Astrocyte (in vitro differentiated cells and primary cell): ENCODE data around the gene FAM174B. TPM values are rescaled to one million over a fixed set of nuclear protein-coding genes. Genes with fewer than 3 reads are reported as not detected.

Experiments used
- DNase-seq: peaks from one replicate; pipeline ENCODE4 v3.0.0-alpha.2; 2010; ENCODE audit warnings: low read depth
- FAIRE-seq: peaks from 2 replicates; lab custom pipeline; 2011; peaks lifted over from hg19 to GRCh38; lab: Jason Lieb, UNC
- H2AFZ ChIP-seq: 2 replicates; pipeline ENCODE4 v1.6.0; 2012; ENCODE audit warnings: low read depth, low read length, inconsistent platforms
- H3K27ac ChIP-seq: 2 replicates; pipeline ENCODE4 v1.5.1; 2011; ENCODE audit warnings: low read depth, low read length, inconsistent platforms
- H3K27me3 ChIP-seq: 2 replicates; pipeline ENCODE4 v1.6.0; 2011; ENCODE audit warnings: low read length, inconsistent platforms; ENCODE audit not compliant: insufficient read depth
- H3K36me3 ChIP-seq: 2 replicates; pipeline ENCODE4 v1.5.1; 2011; ENCODE audit warnings: low read length, inconsistent platforms; ENCODE audit not compliant: insufficient read depth
- H3K4me1 ChIP-seq: 2 replicates; pipeline ENCODE4 v1.5.1; 2011; ENCODE audit warnings: low read length, inconsistent platforms; ENCODE audit not compliant: insufficient read depth
- H3K4me2 ChIP-seq: 2 replicates; pipeline ENCODE4 v1.6.0; 2012; ENCODE audit warnings: low read length, inconsistent platforms
- H3K4me3 ChIP-seq: 2 replicates; pipeline ENCODE4 v1.5.1; 2011; ENCODE audit warnings: low read depth, mild to moderate bottlenecking, low read length, inconsistent platforms; ENCODE audit not compliant: insufficient read depth
- H3K79me2 ChIP-seq: 2 replicates; pipeline ENCODE4 v1.6.0; 2012; ENCODE audit warnings: mild to moderate bottlenecking, low read length, inconsistent platforms; ENCODE audit not compliant: insufficient read depth
- H3K9ac ChIP-seq: 2 replicates; pipeline ENCODE4 v1.6.0; 2012; ENCODE audit warnings: mild to moderate bottlenecking, low read length, inconsistent platforms
- H3K9me3 ChIP-seq: 2 replicates; pipeline ENCODE4 v1.5.1; 2012; ENCODE audit warnings: low read depth, mild to moderate bottlenecking, low read length, inconsistent platforms; ENCODE audit not compliant: insufficient read depth
- H4K20me1 ChIP-seq: 2 replicates; pipeline ENCODE4 v1.6.0; 2012; ENCODE audit warnings: low read length, inconsistent platforms; ENCODE audit not compliant: insufficient read depth
- H3K27ac Mint-ChIP-seq: one replicate; pipeline ENCODE4 v1.8.0; 2021; ENCODE audit warnings: mild to moderate bottlenecking, mixed read lengths; ENCODE audit not compliant: unreplicated experiment
- H3K27me3 Mint-ChIP-seq: one replicate; pipeline ENCODE4 v1.8.0; 2021; ENCODE audit warnings: low read depth, mixed read lengths; ENCODE audit not compliant: unreplicated experiment
- H3K36me3 Mint-ChIP-seq: one replicate; pipeline ENCODE4 v1.8.0; 2021; ENCODE audit warnings: low read depth, mixed read lengths; ENCODE audit not compliant: unreplicated experiment
- H3K4me1 Mint-ChIP-seq: one replicate; pipeline ENCODE4 v1.8.0; 2021; ENCODE audit warnings: low read depth, mixed read lengths; ENCODE audit not compliant: unreplicated experiment
- H3K4me3 Mint-ChIP-seq: one replicate; pipeline ENCODE4 v1.8.0; 2021; ENCODE audit warnings: mild to moderate bottlenecking, moderate library complexity, mixed read lengths; ENCODE audit not compliant: unreplicated experiment
- H3K9me3 Mint-ChIP-seq: one replicate; pipeline ENCODE4 v1.8.0; 2021; ENCODE audit warnings: mild to moderate bottlenecking, mixed read lengths; ENCODE audit not compliant: unreplicated experiment
- EZH2 ChIP-seq: IDR thresholded peaks from 2 replicates; pipeline ENCODE4 v1.6.1; 2012; ENCODE audit warnings: mild to moderate bottlenecking, low read length, inconsistent platforms; ENCODE audit not compliant: insufficient read depth
- total RNA-seq: library from RNA; stranded (reverse); gene quantifications from 2 replicates; pipeline ENCODE4 v1.2.1, GENCODE V29; 2021
- TF ChIP-seq, protein P1 (sequence below): IDR thresholded peaks from 2 replicates; pipeline ENCODE4 v1.5.1; 2011; ENCODE audit warnings: low read depth, mild to moderate bottlenecking, inconsistent platforms, low read length, moderate library complexity; ENCODE audit not compliant: insufficient read depth

Gene FAM174B
- total RNA-seq, 1 donor from 2014 or later = 11.2 TPM

DNA sequence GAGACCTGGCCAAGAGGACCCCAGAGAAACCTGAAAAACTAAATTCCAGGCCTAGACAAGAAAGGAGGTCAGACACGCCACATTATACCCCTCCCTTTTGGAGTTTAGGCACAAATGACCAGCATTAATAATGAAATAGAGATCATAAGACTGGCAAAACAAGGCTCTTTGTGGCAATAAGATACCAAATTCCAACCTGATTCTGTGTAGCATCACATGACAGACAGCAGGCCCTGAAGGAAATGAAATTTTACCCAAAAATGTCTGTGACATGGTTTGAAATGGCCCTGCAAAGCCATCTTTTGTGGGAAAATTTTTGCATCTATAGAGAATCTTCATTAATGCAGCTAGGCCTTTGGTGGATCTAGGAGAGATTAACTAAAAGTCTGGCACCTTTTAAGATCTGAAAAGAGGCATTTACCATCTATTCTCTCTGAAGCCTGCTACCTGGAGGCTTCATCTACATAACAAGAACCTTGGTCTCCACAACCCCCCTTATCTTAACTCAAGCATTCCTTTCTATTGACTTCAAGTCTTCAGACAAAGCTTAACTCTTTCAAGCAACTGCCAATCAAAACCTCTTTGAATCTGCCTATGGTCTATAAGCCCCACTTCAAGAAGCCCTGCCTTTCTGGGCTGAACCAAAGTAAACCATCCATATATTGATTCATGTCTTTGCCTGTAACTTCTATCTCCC, 8.0 kb downstream of the FAM174B start:
- Mint-ChIP-seq H3K4me3 (no peak overlapping the region), H3K9me3 (peaks cover 11% of the 10 kb centered on the region), H3K27me3 (no peaks in the 10 kb centered on the region), H3K4me1 (peaks cover 14% of the 10 kb centered on the region), H3K27ac (no peak overlapping the region), H3K36me3 (peaks cover 4% of the 10 kb centered on the region)
- Histone ChIP-seq H3K27me3 (peaks cover 5% of the 10 kb centered on the region), H3K79me2 (no peaks in the 10 kb centered on the region), H3K4me2 (no peak overlapping the region), H3K4me1 (peaks cover 3% of the 10 kb centered on the region), H2AFZ (no peak overlapping the region), H4K20me1 (peaks cover 5% of the 10 kb centered on the region), H3K27ac (no peak overlapping the region), H3K4me3 (no peak overlapping the region), H3K36me3 (no peaks in the 10 kb centered on the region), H3K9me3 (no peaks in the 10 kb centered on the region), H3K9ac (no peak overlapping the region)
- DNase-seq = no peak
- TF ChIP-seq, protein P1, sequence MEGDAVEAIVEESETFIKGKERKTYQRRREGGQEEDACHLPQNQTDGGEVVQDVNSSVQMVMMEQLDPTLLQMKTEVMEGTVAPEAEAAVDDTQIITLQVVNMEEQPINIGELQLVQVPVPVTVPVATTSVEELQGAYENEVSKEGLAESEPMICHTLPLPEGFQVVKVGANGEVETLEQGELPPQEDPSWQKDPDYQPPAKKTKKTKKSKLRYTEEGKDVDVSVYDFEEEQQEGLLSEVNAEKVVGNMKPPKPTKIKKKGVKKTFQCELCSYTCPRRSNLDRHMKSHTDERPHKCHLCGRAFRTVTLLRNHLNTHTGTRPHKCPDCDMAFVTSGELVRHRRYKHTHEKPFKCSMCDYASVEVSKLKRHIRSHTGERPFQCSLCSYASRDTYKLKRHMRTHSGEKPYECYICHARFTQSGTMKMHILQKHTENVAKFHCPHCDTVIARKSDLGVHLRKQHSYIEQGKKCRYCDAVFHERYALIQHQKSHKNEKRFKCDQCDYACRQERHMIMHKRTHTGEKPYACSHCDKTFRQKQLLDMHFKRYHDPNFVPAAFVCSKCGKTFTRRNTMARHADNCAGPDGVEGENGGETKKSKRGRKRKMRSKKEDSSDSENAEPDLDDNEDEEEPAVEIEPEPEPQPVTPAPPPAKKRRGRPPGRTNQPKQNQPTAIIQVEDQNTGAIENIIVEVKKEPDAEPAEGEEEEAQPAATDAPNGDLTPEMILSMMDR = no peak
- TF ChIP-seq EZH2 = no peak
- no peak for FAIRE-seq

DNA sequence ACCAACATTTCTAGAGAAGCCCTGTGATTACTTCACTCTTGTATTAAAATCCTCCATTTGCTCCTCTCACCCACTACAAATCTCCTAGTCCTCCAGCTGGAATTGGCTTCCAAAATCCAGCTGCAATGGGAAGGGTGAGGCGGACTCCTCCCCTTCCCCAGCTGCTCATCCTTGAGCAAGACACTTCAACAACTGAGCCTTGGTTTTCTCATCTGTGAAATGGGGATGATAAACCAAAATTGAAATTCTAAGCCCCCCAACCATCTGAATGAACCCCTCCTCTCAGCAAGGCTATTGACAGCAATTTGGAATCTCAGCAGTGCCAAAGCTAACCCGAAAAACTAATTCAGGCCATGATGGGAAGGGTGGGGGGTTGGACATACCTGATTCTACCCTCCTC, 9.4 kb downstream of the FAM174B start:
- no peaks in the 10 kb centered on the region for H3K9me3 ChIP-seq
- H3K79me2 ChIP-seq = no peaks in the 10 kb centered on the region
- no peak overlapping the region for H3K9ac ChIP-seq
- DNase-seq (no peak), FAIRE-seq (no peak)
- no peaks in the 10 kb centered on the region for H3K27me3 Mint-ChIP-seq
- H3K27ac Mint-ChIP-seq = no peak overlapping the region
- peaks cover 12% of the 10 kb centered on the region for H3K9me3 Mint-ChIP-seq
- TF ChIP-seq, protein P1 = no peak
- TF ChIP-seq EZH2 = no peak
- H2AFZ ChIP-seq = no peak overlapping the region
- H3K36me3 Mint-ChIP-seq = no peaks in the 10 kb centered on the region
- H3K4me1 Mint-ChIP-seq = peaks cover 10% of the 10 kb centered on the region
- H3K4me3 ChIP-seq = no peak overlapping the region
- H3K4me2 ChIP-seq = no peak overlapping the region
- no peaks in the 10 kb centered on the region for H3K36me3 ChIP-seq
- H3K4me1 ChIP-seq = peaks cover 3% of the 10 kb centered on the region
- H3K27me3 ChIP-seq = peaks cover 5% of the 10 kb centered on the region
- no peak overlapping the region for H3K27ac ChIP-seq
- no peak overlapping the region for H3K4me3 Mint-ChIP-seq
- peaks cover 5% of the 10 kb centered on the region for H4K20me1 ChIP-seq

DNA sequence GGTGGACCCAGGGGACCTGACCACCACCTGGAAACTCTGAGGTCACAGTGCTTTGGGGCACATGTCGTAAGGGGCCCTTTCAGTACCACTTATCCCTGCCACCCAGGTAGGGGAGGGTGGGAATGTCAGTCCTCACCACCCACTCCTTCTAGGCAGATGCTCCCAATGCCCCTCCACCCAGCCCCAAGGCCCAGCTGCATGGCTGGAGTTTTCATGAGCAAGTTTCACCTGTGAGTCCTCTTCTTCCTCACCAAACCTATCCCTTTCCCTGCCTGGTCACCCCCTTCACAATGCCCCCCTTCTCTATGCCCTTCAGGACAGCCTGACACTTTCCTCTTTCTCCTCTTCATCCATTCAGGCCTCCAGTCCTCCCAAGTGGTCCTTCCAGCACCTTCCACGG, 9.8 kb downstream of the FAM174B start:
- H3K4me2 ChIP-seq = no peak overlapping the region
- H3K27me3 ChIP-seq = peaks cover under 1% of the 10 kb centered on the region
- H3K9ac ChIP-seq = no peak overlapping the region
- H3K27me3 Mint-ChIP-seq = no peaks in the 10 kb centered on the region
- no peaks in the 10 kb centered on the region for H3K9me3 ChIP-seq
- no peak overlapping the region for H3K27ac ChIP-seq
- H3K79me2 ChIP-seq = no peaks in the 10 kb centered on the region
- FAIRE-seq (no peak), DNase-seq (no peak)
- peaks cover 10% of the 10 kb centered on the region for H3K4me1 Mint-ChIP-seq
- H3K27ac Mint-ChIP-seq = no peak overlapping the region
- peaks cover 5% of the 10 kb centered on the region for H4K20me1 ChIP-seq
- no peak overlapping the region for H3K4me3 ChIP-seq
- H3K4me3 Mint-ChIP-seq = no peak overlapping the region
- peaks cover 7% of the 10 kb centered on the region for H3K9me3 Mint-ChIP-seq
- H3K4me1 ChIP-seq = peaks cover 3% of the 10 kb centered on the region
- no peak overlapping the region for H2AFZ ChIP-seq
- TF ChIP-seq, protein P1 = no peak
- no peak for TF ChIP-seq EZH2
- no peaks in the 10 kb centered on the region for H3K36me3 Mint-ChIP-seq
- H3K36me3 ChIP-seq = no peaks in the 10 kb centered on the region
